NCI-H748 (cell line): ENCODE results near the gene PHLDB1.
"Not testable (repeated sequence)": the region's sequence is repeated elsewhere in the genome, so short reads cannot be mapped to it uniquely, and the experiment has no call there.

Experiments
- DNase-seq: peaks from one replicate; lab custom pipeline; 2025; ENCODE audit not compliant: unreplicated experiment; lab: John Stamatoyannopoulos, UW

Gene PHLDB1

GRCh38 chr11:118605116-118605867 is 2.1 kb upstream of the PHLDB1 start:
- no peak for DNase-seq

- DNase-seq = no peak
Observed at GRCh38 chr11:118606157-118606843, 1.1 kb upstream of the PHLDB1 start.

GRCh38 chr11:118606844-118607228 is 579 bp upstream of the PHLDB1 start:
- no peak for DNase-seq

GRCh38 chr11:118608360-118609227 is 1.2 kb downstream of the PHLDB1 start:
- DNase-seq = peak; percentile 34

- no peak for DNase-seq
Observed at GRCh38 chr11:118609380-118610224, 2.2 kb downstream of the PHLDB1 start.

GRCh38 chr11:118610225-118610772 is 2.9 kb downstream of the PHLDB1 start:
- DNase-seq = no peak

GRCh38 chr11:118610773-118611432 is 3.5 kb downstream of the PHLDB1 start:
- DNase-seq = peak; percentile 72

GRCh38 chr11:118611433-118611795 is 4.0 kb downstream of the PHLDB1 start:
- not testable (repeated sequence) for DNase-seq

- no peak for DNase-seq
Observed at GRCh38 chr11:118612378-118612777, 5.0 kb downstream of the PHLDB1 start.

- DNase-seq = no peak
Observed at GRCh38 chr11:118614511-118614910, 7.1 kb downstream of the PHLDB1 start.

GRCh38 chr11:118615282-118615975 is 8.0 kb downstream of the PHLDB1 start:
- no peak for DNase-seq

GRCh38 chr11:118615976-118616371 is 8.6 kb downstream of the PHLDB1 start:
- peak; percentile 18 for DNase-seq

- DNase-seq = no peak
Observed at GRCh38 chr11:118618115-118618990, 10.9 kb downstream of the PHLDB1 start.

- no peak for DNase-seq
Observed at GRCh38 chr11:118618991-118619375, 11.6 kb downstream of the PHLDB1 start.

- no peak for DNase-seq
Observed at GRCh38 chr11:118619444-118620197, 12.2 kb downstream of the PHLDB1 start.

GRCh38 chr11:118620529-118621070 is 13.2 kb downstream of the PHLDB1 start:
- DNase-seq = no peak

GRCh38 chr11:118621071-118621783 is 13.8 kb downstream of the PHLDB1 start:
- DNase-seq = peak; percentile 88
